NCI-H187 (cell line): ENCODE data around the gene FZD2.
"Not testable (repeated sequence)": the region's sequence is repeated elsewhere in the genome, so short reads cannot be mapped to it uniquely, and the experiment has no call there.

Experiments used
- DNase-seq, 2 experiments: peaks; one replicate each; lab custom pipeline; 2025; lab: John Stamatoyannopoulos, UW

FZD2 gene

DNA sequence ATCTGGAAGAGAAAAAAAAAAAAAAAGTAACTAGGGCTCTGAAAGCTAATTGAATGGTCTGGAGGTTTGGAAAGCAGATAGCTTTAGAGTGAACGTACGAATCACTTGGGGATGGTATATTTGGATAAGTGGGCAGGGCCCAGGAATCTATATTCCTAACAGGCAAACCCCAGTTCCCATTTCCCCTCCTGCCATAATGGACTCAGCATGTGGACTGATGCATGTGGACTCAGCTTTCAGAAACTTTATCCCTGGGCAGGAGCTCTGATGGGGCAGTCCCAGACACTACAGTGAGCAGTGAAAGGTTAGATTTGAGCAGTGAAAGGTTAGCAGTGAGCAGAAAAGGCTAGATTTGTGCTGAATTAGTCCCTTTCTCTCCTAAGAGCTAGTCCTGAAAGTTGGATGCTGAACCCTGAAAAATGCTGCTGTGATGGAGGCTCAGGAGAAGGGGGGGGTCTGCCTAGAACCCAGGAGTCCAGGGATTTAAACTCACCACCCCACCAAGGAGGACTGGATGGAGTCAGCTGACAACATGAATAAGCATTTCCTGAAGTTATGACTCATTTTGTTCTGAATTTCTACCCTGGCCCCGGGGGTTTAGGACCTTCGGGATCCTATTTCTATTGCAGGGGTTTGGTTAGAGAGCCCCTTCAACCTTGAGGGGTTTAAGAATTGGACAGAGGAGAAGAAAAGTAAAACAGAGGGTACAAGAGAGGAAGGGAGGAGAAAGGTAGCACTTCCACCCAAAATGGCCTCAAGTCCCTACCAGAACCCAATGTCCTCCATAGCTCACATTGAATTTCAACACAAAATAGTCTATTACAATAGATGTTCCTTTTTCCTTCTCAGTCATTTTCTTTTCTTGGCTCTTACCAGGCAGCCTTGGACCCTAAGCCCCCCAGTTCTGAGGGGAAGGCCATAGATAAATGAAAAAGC lies 10.3 kb upstream of the FZD2 start:
- DNase-seq = no peak

DNA sequence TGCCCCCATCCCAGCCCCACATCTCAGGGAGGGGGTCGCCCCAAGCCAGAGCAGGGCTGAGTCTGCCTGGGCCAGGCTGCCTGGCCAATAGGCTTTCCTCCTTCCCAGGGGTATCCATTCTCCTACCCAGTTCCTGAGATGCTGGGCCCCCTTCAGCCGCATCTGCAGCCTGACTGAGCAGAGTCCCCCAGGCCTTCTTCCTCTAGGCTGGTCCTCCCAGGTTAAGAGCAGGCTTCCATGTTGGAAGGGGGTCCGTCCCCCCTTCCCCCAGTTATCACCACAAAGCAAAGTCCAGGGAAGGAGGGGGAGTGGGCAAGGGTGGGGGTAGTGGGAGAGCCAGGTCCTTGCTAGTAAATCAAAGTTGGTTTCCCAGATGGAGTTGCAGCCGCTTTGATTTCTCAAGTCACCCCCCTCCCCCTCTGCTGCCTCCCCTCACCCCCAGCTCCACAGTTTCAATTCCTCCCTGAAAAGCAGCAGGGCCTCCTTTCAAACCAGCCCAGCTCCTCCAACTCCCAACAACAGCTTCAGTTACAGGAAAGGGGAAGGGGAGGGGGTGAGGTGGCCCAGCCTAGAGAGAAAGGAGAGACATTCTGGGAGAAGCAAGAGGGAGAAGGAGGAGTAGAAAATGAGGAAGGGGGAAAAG lies 9.5 kb upstream of the FZD2 start:
- no peak for DNase-seq

DNA sequence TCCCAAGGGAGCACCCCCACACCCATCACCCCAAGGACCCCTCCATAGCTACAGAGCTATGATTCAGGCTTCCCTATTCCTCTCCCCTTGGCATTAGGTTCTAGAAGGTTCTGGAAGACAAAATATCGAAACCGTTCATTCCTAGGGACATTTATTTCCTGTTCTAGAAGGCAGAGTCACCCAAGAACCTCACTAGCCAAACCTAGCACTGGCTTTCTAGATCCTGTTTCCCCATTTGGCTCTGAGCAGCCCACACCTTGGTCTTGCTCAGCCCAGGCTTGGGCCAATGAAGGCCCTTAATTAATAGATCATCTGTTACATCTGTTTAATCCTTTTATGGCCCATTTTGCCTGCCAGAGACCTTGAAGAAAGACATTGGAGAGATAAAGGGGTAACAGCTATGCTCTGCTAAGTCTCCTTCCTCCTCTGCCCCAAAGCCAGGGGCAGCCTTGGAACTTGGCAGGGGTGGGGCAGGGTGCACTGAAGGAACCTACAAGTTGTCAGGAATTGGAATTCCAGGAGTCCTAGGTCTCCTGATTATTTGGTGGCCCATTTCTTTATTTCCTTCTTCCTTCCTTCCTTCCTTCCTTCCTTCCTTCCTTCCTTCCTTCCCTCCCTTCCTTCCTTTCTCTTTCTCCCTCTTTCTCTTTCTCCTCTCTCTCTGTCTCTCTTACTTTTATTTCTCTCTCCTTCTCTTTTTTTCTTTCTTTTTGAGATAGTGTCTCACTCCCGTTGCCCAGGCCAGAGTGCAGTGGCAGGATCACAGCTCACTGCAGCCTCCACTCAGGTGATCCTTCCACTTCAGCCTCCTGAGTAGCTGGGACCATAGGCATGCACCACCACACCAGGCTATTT lies 8.7 kb upstream of the FZD2 start:
- no peak for DNase-seq

GRCh38 chr17:44549686-44550085 lies 7.6 kb upstream of the FZD2 start:
- no peak for DNase-seq

DNA sequence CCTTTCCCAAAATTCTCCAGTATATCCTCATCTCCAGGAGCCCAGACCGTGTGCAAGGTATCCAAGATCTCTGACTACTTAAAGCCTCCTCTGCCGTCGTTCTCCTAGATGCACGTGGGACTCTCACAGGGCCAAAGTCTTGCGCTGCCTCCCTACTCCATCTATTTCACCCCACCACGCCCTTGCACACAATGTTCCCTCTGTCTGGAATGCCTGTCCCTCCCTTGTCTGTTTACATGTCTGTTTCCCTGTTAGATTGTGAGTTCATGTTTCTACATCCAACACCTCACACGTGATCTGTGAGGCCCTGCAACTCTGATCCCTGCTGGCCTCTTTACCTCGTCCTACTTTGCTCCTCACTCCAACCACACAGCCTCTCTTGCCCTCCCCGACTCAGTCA lies 4.9 kb upstream of the FZD2 start:
- no peak for DNase-seq

DNA sequence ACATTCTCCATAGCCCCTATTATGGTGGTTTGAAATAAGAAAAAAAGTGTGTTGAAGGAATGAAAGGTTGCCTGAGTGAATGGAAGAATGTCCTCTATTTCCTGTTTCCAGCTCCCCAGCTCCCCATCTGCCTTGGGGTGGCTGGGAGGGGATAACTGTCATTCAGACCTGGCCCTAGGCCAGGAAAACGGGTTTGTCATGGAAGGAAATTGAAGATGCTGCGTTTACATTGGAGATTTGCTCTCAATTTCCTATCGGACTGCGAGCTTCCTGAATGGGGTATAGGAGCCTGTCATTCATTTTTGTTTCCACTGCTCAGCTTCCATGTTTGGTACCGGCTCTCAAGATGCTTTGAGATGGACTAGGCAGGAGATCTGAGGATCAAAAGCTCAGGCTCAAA lies 2.2 kb upstream of the FZD2 start:
- DNase-seq = no peak

DNA sequence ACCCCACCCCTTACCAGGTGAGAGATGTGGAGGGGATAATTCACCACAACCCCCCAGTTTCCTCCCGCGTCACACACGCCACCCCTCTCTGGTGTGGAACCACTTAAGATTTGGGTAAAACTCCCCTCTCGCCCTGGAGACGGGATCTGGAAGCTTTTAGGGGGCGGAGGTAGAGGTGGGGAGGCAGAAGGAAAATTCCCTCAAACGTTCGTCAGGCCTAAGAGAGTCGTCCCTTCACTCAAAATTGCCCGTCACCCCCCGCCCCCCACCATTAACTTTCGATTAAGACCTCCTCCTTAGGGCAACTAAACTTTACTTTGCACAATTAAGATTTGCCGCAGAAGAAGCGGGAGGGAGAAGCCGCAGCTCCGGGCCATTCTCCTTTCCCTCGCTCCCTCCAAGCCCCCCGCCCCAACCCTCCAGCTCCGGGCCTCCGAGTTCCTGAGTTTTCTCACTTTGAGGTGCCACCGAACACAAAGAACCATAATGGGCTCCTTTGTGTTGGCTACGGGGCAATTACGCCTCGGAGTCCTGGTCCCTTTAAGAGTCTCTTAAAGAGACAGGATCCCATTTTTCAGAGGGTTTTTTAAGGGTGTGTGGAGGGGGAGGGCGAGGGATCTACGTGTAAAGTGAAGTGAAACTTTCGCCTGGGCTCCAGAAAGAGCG lies 985 bp upstream of the FZD2 start:
- DNase-seq = no peak

GRCh38 chr17:44557651-44558285 lies 484 bp downstream of the FZD2 start:
- DNase-seq = no peak

GRCh38 chr17:44558334-44558709 lies 1.0 kb downstream of the FZD2 start:
- no peak for DNase-seq

DNA sequence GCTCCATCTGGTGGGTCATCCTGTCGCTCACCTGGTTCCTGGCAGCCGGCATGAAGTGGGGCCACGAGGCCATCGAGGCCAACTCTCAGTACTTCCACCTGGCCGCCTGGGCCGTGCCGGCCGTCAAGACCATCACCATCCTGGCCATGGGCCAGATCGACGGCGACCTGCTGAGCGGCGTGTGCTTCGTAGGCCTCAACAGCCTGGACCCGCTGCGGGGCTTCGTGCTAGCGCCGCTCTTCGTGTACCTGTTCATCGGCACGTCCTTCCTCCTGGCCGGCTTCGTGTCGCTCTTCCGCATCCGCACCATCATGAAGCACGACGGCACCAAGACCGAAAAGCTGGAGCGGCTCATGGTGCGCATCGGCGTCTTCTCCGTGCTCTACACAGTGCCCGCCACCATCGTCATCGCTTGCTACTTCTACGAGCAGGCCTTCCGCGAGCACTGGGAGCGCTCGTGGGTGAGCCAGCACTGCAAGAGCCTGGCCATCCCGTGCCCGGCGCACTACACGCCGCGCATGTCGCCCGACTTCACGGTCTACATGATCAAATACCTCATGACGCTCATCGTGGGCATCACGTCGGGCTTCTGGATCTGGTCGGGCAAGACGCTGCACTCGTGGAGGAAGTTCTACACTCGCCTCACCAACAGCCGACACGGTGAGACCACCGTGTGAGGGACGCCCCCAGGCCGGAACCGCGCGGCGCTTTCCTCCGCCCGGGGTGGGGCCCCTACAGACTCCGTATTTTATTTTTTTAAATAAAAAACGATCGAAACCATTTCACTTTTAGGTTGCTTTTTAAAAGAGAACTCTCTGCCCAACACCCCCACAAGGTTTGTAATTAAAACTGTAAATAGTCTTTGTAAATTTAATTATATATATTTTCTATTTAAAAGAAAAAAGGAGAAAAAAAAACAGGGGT lies 1.7 kb downstream of the FZD2 start:
- DNase-seq = no peak

- DNase-seq = no peak
Measured at GRCh38 chr17:44559634-44560554, 2.6 kb downstream of the FZD2 start.

GRCh38 chr17:44561237-44561623 lies 3.9 kb downstream of the FZD2 start:
- DNase-seq = no peak

DNA sequence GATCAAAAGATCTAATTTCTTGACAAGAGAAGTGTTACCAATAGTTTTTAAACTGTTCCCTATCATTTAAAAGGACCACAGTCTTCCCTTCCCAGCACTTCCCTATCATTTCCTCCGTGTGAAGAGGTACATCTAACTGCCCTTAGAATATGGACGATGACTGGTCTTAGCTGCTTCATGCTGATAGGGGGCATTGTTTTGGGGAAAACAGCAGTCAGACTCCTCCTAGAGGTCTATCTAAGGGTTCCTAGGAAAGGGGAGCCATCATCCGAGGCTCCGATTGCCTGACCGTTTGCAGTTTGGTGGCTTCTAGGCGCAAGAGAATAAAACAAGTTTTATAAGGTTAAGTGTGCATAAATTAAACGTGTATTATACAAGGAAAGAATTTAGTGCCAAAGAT lies 7.1 kb downstream of the FZD2 start:
- no peak for DNase-seq

GRCh38 chr17:44565866-44566443 lies 8.7 kb downstream of the FZD2 start:
- no peak for DNase-seq

DNA sequence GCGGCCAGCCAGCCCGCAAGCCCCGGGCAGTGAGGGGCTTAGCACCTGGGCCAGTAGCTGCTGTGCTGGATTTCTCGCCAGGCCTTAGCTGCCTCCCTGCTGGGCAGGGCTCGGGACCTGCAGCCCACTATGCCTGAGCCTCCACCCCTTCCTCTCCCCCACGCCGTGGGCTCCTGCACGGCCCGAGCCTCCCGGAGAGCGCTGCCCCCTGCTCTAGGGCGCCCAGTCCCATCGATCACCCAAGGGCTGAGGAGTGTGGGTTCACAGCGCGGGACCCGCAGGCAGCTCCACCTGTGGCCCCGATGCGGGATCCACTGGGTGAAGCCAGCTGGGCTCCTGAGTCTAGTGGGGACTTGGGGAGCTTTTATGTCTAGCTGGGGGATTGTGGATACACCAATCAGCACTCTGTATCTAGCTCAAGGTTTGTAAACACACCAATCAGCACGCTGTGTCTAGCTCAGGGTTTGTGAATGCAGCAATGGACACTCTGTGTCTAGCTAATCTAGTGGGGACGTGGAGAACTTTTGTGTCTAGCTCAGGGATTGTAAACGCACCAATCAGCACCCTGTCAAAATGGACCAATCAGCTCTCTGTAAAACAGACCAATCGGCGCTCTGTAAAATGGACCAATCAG lies 11.1 kb downstream of the FZD2 start:
- not testable (repeated sequence) for DNase-seq

- DNase-seq = no peak
Measured at GRCh38 chr17:44568945-44569858, 11.9 kb downstream of the FZD2 start.

DNA sequence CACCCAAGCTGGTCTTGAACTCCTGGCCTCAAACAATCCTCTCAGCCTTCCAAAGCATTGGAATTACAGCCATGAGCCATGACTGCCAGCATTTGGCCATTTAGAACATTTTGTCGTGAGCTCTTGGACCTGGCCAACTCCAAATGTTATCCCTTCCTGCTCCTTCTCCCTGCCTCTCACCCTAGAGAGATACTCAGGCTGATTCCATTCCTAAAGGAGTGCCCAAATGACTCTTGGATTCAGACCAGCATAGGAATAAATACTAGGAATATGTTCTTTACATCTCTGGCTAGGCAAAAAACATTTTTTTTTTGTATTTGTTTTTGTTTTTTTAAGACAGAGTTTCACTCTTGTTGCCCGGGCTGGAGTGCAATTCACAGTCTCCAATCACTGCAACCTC lies 15.5 kb downstream of the FZD2 start:
- DNase-seq = no peak
